Fibroblast of lung (primary cell): ENCODE results near the gene NUMBL. TPM values are rescaled to one million over a fixed set of nuclear protein-coding genes. Genes with fewer than 3 reads are reported as not detected.
"Not testable (repeated sequence)": the region's sequence is repeated elsewhere in the genome, so short reads cannot be mapped to it uniquely, and the experiment has no call there.

Experiments used
- DNase-seq, 2 donors: peaks; one replicate each; pipeline versions ENCODE4 v3.0.0 to v3.0.0-alpha.2; 2010; ENCODE audit warnings: low read depth in 2 of 2
- H2AFZ ChIP-seq: 2 replicates; pipeline ENCODE4 v1.5.1; 2012; ENCODE audit warnings: low read length, control low read depth, inconsistent platforms
- H3K27ac ChIP-seq: 2 replicates; pipeline ENCODE4 v1.5.1; 2011; ENCODE audit warnings: low read length, control low read depth; ENCODE audit not compliant: insufficient read depth
- H3K27me3 ChIP-seq: 2 replicates; pipeline ENCODE4 v1.5.1; 2011; ENCODE audit warnings: mild to moderate bottlenecking, low read length; ENCODE audit not compliant: control insufficient read depth, insufficient read depth
- H3K36me3 ChIP-seq: 2 replicates; pipeline ENCODE4 v1.5.1; 2011; ENCODE audit warnings: low read length; ENCODE audit not compliant: control insufficient read depth, insufficient read depth
- H3K4me1 ChIP-seq: 2 replicates; pipeline ENCODE4 v1.5.1; 2011; ENCODE audit warnings: low read length; ENCODE audit not compliant: control insufficient read depth, insufficient read depth; ENCODE audit errors: extremely low read depth
- H3K4me2 ChIP-seq: 2 replicates; pipeline ENCODE4 v1.5.1; 2011; ENCODE audit warnings: low read length, control low read depth; ENCODE audit not compliant: insufficient read depth; ENCODE audit errors: extremely low read depth
- H3K4me3 ChIP-seq, 4 experiments: fragments of 200-600 bp in 1 of 4; sonication (generic) in 1 of 4; replicated peaks in 1 of 4; 2 replicates each; pipeline ENCODE4 v1.5.1; 2011 to 2016; ENCODE audit warnings: low read length in 4 of 4, low read depth in 3 of 4, mild to moderate bottlenecking in 3 of 4, control low read depth in 2 of 4, inconsistent platforms in 1 of 4, mixed read lengths in 1 of 4; ENCODE audit not compliant: insufficient read depth in 1 of 4; ENCODE audit errors: control extremely low read depth in 1 of 4
- H3K79me2 ChIP-seq: 2 replicates; pipeline ENCODE4 v1.5.1; 2012; ENCODE audit warnings: mild to moderate bottlenecking, low read length, inconsistent platforms; ENCODE audit not compliant: control insufficient read depth, insufficient read depth
- H3K9ac ChIP-seq: 2 replicates; pipeline ENCODE4 v1.5.1; 2011; ENCODE audit warnings: mild to moderate bottlenecking, low read length, control low read depth; ENCODE audit not compliant: insufficient read depth
- H3K9me3 ChIP-seq: 2 replicates; pipeline ENCODE4 v1.5.1; 2012; ENCODE audit warnings: low read depth, low read length; ENCODE audit not compliant: control insufficient read depth, insufficient read depth
- H4K20me1 ChIP-seq: 2 replicates; pipeline ENCODE4 v1.5.1; 2011; ENCODE audit warnings: low read length; ENCODE audit not compliant: control insufficient read depth, insufficient read depth; ENCODE audit errors: extremely low read depth
- EZH2 ChIP-seq: IDR thresholded peaks from 2 replicates; pipeline ENCODE4 v1.5.1; 2012; ENCODE audit warnings: low read length, control low read depth, mild to moderate bottlenecking; ENCODE audit errors: missing control alignments
- polyA plus RNA-seq, 2 donors: library from polyadenylated mRNA; depleted of rRNA in 1 of 2; stranded (reverse) in 1 of 2; unstranded in 1 of 2; fragments of >200 nt; gene quantifications; 2 replicates each; pipeline ENCODE4 v1.2.1, GENCODE V29; 2011 to 2012; ENCODE audit warnings: missing spikeins in 1 of 2
- total RNA-seq: library from RNA; depleted of rRNA; stranded (reverse); fragments of >200 nt; gene quantifications from 2 replicates; pipeline ENCODE4 v1.2.1, GENCODE V29; 2014
- TF ChIP-seq, protein P1 (sequence below), 2 donors: IDR thresholded peaks in 1 of 2; conservative IDR thresholded peaks in 1 of 2; 1 replicate in 1 of 2; 2 replicates in 1 of 2; pipeline ENCODE4 v1.5.1; 2011 to 2012; ENCODE audit warnings: low read length in 2 of 2, control low read depth in 1 of 2, inconsistent platforms in 1 of 2, low read depth in 1 of 2, mild to moderate bottlenecking in 1 of 2

Gene NUMBL
- total and polyA plus RNA-seq, 2 donors (not counting 1 experiment from before 2014, with no cell fraction given) = 28.2 to 33.4 TPM

DNA sequence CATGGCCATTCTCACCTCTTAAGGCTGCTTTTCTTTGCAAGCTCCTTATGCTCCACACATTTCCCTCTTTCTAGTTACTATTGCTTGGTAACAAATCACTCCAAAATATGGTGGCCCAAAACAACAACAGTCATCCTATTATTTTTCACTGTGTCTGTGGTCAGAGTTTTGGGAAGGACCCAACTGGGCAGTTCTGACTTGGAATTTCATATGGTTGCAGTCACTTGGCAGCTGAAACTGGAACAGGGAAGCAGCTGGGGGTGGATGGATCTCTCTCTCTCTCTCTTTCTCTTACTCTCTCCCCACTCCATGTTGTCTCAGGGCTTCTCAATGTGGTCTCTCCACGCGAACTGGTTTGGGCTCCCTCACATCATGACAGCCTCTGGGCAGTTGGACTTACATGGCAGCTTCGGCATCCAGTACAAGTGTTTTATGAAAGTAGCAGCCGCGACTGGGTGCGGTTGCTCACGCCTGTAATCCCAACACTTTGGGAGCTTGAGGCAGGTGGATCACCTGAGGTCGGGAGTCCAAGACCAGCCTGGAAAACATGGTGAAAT is 39.6 kb downstream of the NUMBL start:
- H2AFZ ChIP-seq = peak overlapping the region; percentile 43
- H3K9me3 ChIP-seq = no peaks in the 10 kb centered on the region
- H3K4me2 ChIP-seq = no peak overlapping the region
- no peak for TF ChIP-seq EZH2
- TF ChIP-seq, protein P1, sequence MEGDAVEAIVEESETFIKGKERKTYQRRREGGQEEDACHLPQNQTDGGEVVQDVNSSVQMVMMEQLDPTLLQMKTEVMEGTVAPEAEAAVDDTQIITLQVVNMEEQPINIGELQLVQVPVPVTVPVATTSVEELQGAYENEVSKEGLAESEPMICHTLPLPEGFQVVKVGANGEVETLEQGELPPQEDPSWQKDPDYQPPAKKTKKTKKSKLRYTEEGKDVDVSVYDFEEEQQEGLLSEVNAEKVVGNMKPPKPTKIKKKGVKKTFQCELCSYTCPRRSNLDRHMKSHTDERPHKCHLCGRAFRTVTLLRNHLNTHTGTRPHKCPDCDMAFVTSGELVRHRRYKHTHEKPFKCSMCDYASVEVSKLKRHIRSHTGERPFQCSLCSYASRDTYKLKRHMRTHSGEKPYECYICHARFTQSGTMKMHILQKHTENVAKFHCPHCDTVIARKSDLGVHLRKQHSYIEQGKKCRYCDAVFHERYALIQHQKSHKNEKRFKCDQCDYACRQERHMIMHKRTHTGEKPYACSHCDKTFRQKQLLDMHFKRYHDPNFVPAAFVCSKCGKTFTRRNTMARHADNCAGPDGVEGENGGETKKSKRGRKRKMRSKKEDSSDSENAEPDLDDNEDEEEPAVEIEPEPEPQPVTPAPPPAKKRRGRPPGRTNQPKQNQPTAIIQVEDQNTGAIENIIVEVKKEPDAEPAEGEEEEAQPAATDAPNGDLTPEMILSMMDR (conservative IDR thresholded peaks at IDR 0.05 in 1 of 2, IDR thresholded peaks at IDR 0.05 in 1 of 2; ENCODE audit: low read depth in 1 of 2, low read length in 2 of 2) = no peak
- H3K4me3 ChIP-seq = no peak overlapping the region
- H3K9ac ChIP-seq = no peak overlapping the region
- H3K4me1 ChIP-seq = peaks cover 16% of the 10 kb centered on the region
- H3K27me3 ChIP-seq = no peaks in the 10 kb centered on the region
- peak; percentile 87 to 94 for DNase-seq
- H4K20me1 ChIP-seq = no peaks in the 10 kb centered on the region
- no peaks in the 10 kb centered on the region for H3K36me3 ChIP-seq
- no peaks in the 10 kb centered on the region for H3K79me2 ChIP-seq
- H3K27ac ChIP-seq = peak overlapping the region; percentile 40

DNA sequence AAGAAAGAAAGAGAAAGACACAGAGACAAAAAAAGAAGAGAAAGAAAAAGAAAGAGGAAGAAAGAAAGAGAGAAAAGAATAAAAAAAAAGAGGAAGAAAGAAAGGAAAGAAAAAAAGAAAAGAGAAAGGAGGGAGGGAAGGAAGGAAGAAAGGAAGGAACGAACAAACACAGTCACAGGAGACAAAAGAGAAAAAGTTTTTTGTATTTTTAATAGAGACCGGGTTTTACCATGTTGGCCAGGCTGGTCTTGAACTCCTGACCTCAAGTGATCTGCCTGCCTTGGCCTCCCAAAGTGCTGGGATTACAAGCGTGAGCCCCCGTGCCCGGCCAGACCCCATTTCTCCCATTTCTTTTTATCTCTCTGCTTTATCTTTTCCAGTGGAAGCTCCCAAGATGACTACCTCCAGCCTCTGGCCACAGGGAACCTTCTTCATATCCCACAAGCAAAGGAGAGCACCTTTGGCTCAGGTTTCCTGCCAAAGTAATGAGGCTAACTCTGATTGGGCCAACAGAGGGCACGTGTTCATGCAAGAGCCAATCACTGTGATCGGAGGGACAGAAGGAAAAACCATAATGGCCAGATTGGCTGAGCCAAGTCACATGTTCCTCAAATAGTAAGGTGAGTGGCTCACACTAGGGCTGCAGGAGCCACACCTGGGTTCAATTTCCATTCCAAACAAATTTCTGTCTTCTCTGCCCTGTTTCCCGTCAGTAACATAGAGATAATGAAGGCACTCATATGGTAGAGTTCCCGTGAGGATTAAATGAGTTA is 40.4 kb downstream of the NUMBL start:
- H2AFZ ChIP-seq, H3K36me3 ChIP-seq, H3K79me2 ChIP-seq, H3K9me3 ChIP-seq, DNase-seq, H3K9ac ChIP-seq, H4K20me1 ChIP-seq, H3K4me2 ChIP-seq, H3K27me3 ChIP-seq, H3K4me3 ChIP-seq: not testable (repeated sequence)
- Histone ChIP-seq H3K4me1 (peaks cover 18% of the 10 kb centered on the region), H3K27ac (peak overlapping the region; percentile 34)

DNA sequence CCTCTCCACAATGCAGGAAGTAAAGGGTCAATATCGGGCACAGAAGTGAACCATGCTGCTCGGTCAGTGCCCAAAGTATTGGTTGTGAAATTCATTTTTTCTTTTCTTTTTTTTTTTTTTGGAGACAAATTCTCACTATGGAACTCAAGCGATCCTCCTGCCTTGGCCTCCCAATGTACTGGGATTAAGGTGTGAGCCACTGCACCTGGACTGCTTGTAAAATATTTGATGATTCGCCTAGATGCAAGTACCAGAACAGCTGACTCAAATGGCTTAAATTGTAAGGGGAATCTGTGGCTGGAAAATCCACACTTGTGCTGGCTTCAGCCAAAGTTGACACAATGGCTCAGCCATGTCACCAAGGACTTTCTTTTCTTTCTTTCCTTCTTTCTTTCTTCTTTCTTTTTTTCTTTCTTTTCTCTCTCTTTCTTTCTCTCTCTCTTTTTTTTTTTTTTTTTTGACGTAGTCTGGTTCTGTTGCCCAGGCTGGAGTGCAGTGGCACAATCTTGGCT is 43.7 kb downstream of the NUMBL start:
- Histone ChIP-seq H3K9me3 (no peaks in the 10 kb centered on the region), H3K36me3 (no peaks in the 10 kb centered on the region), H3K27me3 (no peaks in the 10 kb centered on the region), H3K4me3 (peak overlapping the region in 2 of 4 experiments; percentile 2 to 37), H3K4me2 (peak overlapping the region; percentile 93), H4K20me1 (no peaks in the 10 kb centered on the region), H3K79me2 (no peaks in the 10 kb centered on the region), H2AFZ (no peak overlapping the region), H3K9ac (peak overlapping the region; percentile 46), H3K4me1 (peaks cover 19% of the 10 kb centered on the region), H3K27ac (peak overlapping the region; percentile 90)
- TF ChIP-seq, protein P1 (conservative IDR thresholded peaks at IDR 0.05 in 1 of 2, IDR thresholded peaks at IDR 0.05 in 1 of 2; ENCODE audit: low read depth in 1 of 2, low read length in 2 of 2) = no peak
- TF ChIP-seq EZH2 = no peak
- DNase-seq = peak in 1 of 2 donors; percentile 36
